CD4-positive, alpha-beta T cell (primary cell): ENCODE data around the gene ERC2. TPM values are rescaled to one million over a fixed set of nuclear protein-coding genes. Genes with fewer than 3 reads are reported as not detected.

Experiments
- ATAC-seq: fragments of 200-7000 bp; cut with Tn5 transposase; one replicate; pipeline ENCODE4 v1.10.0; 2022; ENCODE audit warnings: mild to moderate bottlenecking; ENCODE audit not compliant: poor library complexity
- CTCF ChIA-PET: fragments of 350-600 bp; sonication (Branson Sonifier 250); formaldehyde crosslinking; loops from one replicate; lab custom pipeline; 2021; ENCODE audit warnings: antibody characterized with exemption, inconsistent platforms; lab: Charles Lee
- POLR2A ChIA-PET: fragments of 350-600 bp; sonication (Branson Sonifier 250); formaldehyde crosslinking; loops from one replicate; lab custom pipeline; 2021; ENCODE audit warnings: antibody characterized with exemption, inconsistent platforms; lab: Charles Lee
- DNase-seq, 14 experiments: peaks; one replicate each; pipeline ENCODE4 v3.0.0-alpha.2; 2013 to 2020; ENCODE audit warnings: mixed read lengths in 2 of 14
- H3K27ac ChIP-seq, 2 donors: one replicate each; pipeline versions ENCODE4 v1.5.1 to v1.7.0; 2013; ENCODE audit warnings: low read length in 2 of 2, low read depth in 1 of 2, mild to moderate bottlenecking in 1 of 2
- H3K27me3 ChIP-seq, 2 experiments: 1 replicate in 1 of 2; 2 replicates in 1 of 2; pipeline versions ENCODE4 v1.6.1 to v1.7.0; 2013; ENCODE audit warnings: low read length in 2 of 2, control low read depth in 1 of 2, mild to moderate bottlenecking in 1 of 2, moderate library complexity in 1 of 2; ENCODE audit not compliant: insufficient read depth in 2 of 2, control insufficient read depth in 1 of 2
- H3K36me3 ChIP-seq: one replicate; pipeline ENCODE4 v1.6.1; 2013; ENCODE audit warnings: low read length, control low read depth; ENCODE audit not compliant: insufficient read depth
- H3K4me1 ChIP-seq: one replicate; pipeline ENCODE4 v1.6.1; 2013; ENCODE audit warnings: low read length, control low read depth; ENCODE audit not compliant: insufficient read depth
- H3K4me3 ChIP-seq: one replicate; pipeline ENCODE4 v1.5.1; 2013; ENCODE audit warnings: mild to moderate bottlenecking, low read length, moderate library complexity
- H3K9me3 ChIP-seq, 2 experiments: 1 replicate in 1 of 2; 2 replicates in 1 of 2; pipeline versions ENCODE4 v1.6.1 to v1.7.0; 2013; ENCODE audit warnings: low read length in 2 of 2, mild to moderate bottlenecking in 2 of 2, control low read depth in 1 of 2, moderate library complexity in 1 of 2; ENCODE audit not compliant: control insufficient read depth in 1 of 2, insufficient read depth in 1 of 2
- H3K27ac Mint-ChIP-seq: one replicate; pipeline ENCODE4 v1.8.0; 2020; ENCODE audit warnings: mixed read lengths
- H3K27me3 Mint-ChIP-seq: one replicate; pipeline ENCODE4 v1.8.0; 2021; ENCODE audit warnings: mixed read lengths
- H3K36me3 Mint-ChIP-seq: one replicate; pipeline ENCODE4 v1.8.0; 2021; ENCODE audit warnings: low read depth, mixed read lengths
- H3K4me1 Mint-ChIP-seq: one replicate; pipeline ENCODE4 v1.8.0; 2021; ENCODE audit warnings: low read depth, mixed read lengths
- H3K4me3 Mint-ChIP-seq: one replicate; pipeline ENCODE4 v1.8.0; 2020; ENCODE audit warnings: mild to moderate bottlenecking, mixed read lengths
- H3K9me3 Mint-ChIP-seq: one replicate; pipeline ENCODE4 v1.8.0; 2020; ENCODE audit warnings: mixed read lengths
- intact Hi-C, 2 experiments: fragments of 100-400 bp; cut with DNase I in 1 of 2; cut with micrococcal nuclease in 1 of 2; formaldehyde crosslinking; loops; one replicate each; pipeline versions ENCODE4 v1.15.1 to v1.9.0; 2023 to 2025; cut with DNase I, micrococcal nuclease
- total RNA-seq, 174 experiments: library from RNA in 2 of 174; stranded (reverse) in 2 of 174; gene quantifications; one replicate each; pipeline ENCODE4 v1.2.3 and lab custom pipeline; 2021 to 2026
- TF ChIP-seq, protein P1 (sequence below): fragments of 200-600 bp; IDR thresholded peaks from one replicate; pipeline ENCODE4 v1.8.0; 2022; ENCODE audit warnings: antibody characterized with exemption, mild to moderate bottlenecking

ERC2 gene
- total RNA-seq, 2 experiments from 2014 or later, result not detected

DNA sequence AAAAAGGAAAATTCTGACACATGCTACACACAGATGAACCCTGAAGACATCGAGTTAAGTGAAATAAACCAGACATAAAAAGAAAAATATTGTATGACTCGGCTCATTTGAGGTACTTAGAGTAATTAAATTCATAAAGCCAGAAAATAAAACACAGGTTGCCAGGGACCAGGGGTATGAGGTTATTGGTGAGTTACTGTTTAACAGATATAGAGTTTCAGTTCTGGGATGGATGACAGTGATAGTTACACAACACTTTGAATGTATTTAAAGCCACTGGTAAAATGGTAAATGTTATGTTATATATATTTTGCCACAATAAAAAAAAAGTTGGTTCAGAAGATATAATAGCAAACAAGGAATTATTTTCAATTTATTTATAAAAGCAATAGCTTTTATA lies 545.1 kb downstream of the ERC2 start:
- Mint-ChIP-seq H3K4me3 (no peak overlapping the region), H3K36me3 (no peaks in the 10 kb centered on the region), H3K27ac (no peak overlapping the region), H3K4me1 (no peaks in the 10 kb centered on the region), H3K9me3 (peaks cover 5% of the 10 kb centered on the region), H3K27me3 (no peaks in the 10 kb centered on the region)
- Histone ChIP-seq H3K27ac (no peak overlapping the region), H3K9me3 (no peaks in the 10 kb centered on the region), H3K4me1 (no peaks in the 10 kb centered on the region), H3K36me3 (no peaks in the 10 kb centered on the region), H3K4me3 (no peak overlapping the region), H3K27me3 (no peaks in the 10 kb centered on the region)
- POLR2A ChIA-PET, result no interaction called here
- no peak for ATAC-seq
- intact Hi-C loops, result no loop called here
- DNase-seq, result no peak
- TF ChIP-seq, protein P1, sequence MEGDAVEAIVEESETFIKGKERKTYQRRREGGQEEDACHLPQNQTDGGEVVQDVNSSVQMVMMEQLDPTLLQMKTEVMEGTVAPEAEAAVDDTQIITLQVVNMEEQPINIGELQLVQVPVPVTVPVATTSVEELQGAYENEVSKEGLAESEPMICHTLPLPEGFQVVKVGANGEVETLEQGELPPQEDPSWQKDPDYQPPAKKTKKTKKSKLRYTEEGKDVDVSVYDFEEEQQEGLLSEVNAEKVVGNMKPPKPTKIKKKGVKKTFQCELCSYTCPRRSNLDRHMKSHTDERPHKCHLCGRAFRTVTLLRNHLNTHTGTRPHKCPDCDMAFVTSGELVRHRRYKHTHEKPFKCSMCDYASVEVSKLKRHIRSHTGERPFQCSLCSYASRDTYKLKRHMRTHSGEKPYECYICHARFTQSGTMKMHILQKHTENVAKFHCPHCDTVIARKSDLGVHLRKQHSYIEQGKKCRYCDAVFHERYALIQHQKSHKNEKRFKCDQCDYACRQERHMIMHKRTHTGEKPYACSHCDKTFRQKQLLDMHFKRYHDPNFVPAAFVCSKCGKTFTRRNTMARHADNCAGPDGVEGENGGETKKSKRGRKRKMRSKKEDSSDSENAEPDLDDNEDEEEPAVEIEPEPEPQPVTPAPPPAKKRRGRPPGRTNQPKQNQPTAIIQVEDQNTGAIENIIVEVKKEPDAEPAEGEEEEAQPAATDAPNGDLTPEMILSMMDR, result no peak
- CTCF ChIA-PET, result interaction anchor here (0.5 kb wide), 1 partner anchor 56 kb away, joined by 4 read pairs; no protein-coding TSS in a partner anchor

DNA sequence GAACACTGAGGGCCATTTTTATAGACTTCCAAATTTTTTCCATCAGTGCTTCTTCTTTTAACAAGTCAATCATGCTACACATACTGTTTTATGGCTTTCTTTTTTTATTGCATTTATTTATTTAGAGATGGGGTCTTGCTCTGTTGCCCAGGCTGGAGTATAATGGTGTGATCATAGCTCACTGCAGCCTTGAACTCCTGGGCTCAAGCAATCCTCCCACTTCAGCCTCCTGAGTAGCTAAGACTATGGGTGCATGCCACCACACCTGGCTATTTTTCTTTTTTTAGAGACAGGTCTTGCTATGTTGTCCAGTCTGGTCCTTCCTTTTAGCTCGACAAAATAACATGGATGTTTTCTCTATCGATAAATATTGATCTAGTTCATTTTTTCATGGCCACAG lies 555.4 kb downstream of the ERC2 start:
- ChIA-PET CTCF (no interaction called here), POLR2A (no interaction called here)
- Mint-ChIP-seq H3K27ac (no peak overlapping the region), H3K27me3 (no peaks in the 10 kb centered on the region), H3K36me3 (no peaks in the 10 kb centered on the region), H3K4me3 (no peak overlapping the region), H3K4me1 (no peaks in the 10 kb centered on the region), H3K9me3 (peaks cover 2% of the 10 kb centered on the region)
- Histone ChIP-seq H3K4me1 (no peaks in the 10 kb centered on the region), H3K36me3 (no peaks in the 10 kb centered on the region), H3K9me3 (no peaks in the 10 kb centered on the region), H3K27ac (no peak overlapping the region), H3K4me3 (no peak overlapping the region), H3K27me3 (no peaks in the 10 kb centered on the region)
- no peak for ATAC-seq
- TF ChIP-seq, protein P1, result no peak
- DNase-seq, result no peak
- intact Hi-C loops, result no loop called here

DNA sequence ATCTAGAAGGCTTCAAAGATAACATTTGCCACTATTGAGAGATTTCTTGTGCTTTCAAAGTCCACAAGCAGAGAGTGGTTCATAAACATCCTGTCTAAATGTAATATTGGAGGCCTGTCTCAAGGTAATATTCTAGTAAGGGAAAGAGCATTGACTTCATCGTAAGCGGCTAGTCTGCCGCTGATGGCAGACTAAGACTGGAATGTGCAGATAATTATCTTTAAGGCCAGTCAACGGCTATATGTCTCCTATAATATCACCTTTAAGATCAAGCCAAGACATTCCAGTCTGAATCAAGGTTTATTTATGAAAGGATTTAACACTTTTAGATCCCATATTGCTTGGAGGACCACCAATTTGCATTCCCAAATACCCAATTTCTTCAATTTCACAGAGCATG lies 557.0 kb downstream of the ERC2 start:
- CTCF ChIA-PET, result no interaction called here
- DNase-seq, result no peak
- H3K27me3 Mint-ChIP-seq, result no peaks in the 10 kb centered on the region
- H3K4me1 Mint-ChIP-seq, result no peaks in the 10 kb centered on the region
- ATAC-seq, result no peak
- H3K4me3 Mint-ChIP-seq, result no peak overlapping the region
- POLR2A ChIA-PET, result no interaction called here
- Histone ChIP-seq H3K36me3 (no peaks in the 10 kb centered on the region), H3K4me3 (no peak overlapping the region), H3K4me1 (no peaks in the 10 kb centered on the region), H3K27me3 (no peaks in the 10 kb centered on the region), H3K27ac (no peak overlapping the region), H3K9me3 (no peaks in the 10 kb centered on the region)
- H3K27ac Mint-ChIP-seq, result no peak overlapping the region
- intact Hi-C loops, result no loop called here
- H3K9me3 Mint-ChIP-seq, result peaks cover 2% of the 10 kb centered on the region
- H3K36me3 Mint-ChIP-seq, result no peaks in the 10 kb centered on the region
- TF ChIP-seq, protein P1, result no peak
